GM21381 (cell line): ENCODE results near the gene PRKAR2A.
"Not testable (repeated sequence)": the region's sequence is repeated elsewhere in the genome, so short reads cannot be mapped to it uniquely, and the experiment has no call there.

ENCODE experiments used
- ATAC-seq: cut with Tn5 transposase; IDR thresholded peaks from one replicate; pipeline ENCODE4 v1.9.1; 2021; ENCODE audit warnings: mild to moderate bottlenecking, moderate library complexity; ENCODE audit not compliant: unreplicated experiment

Gene PRKAR2A

GRCh38 chr3:48783304-48783703 is 64.4 kb downstream of the PRKAR2A start:
- ATAC-seq, result no peak

- no peak for ATAC-seq
These were observed 65.6 kb downstream of the PRKAR2A start for GRCh38 chr3:48782046-48782445.

- ATAC-seq, result not testable (repeated sequence)
These were observed 69.1 kb downstream of the PRKAR2A start for GRCh38 chr3:48778565-48778964.

- ATAC-seq, result no peak
These were observed 70.8 kb downstream of the PRKAR2A start for GRCh38 chr3:48776854-48777253.

GRCh38 chr3:48770192-48770502 is 77.5 kb downstream of the PRKAR2A start:
- no peak for ATAC-seq

- ATAC-seq, result no peak
These were observed 82.3 kb downstream of the PRKAR2A start for GRCh38 chr3:48765376-48765775.

- no peak for ATAC-seq
These were observed 84.9 kb downstream of the PRKAR2A start for GRCh38 chr3:48762816-48763215.

- not testable (repeated sequence) for ATAC-seq
These were observed 87.6 kb downstream of the PRKAR2A start for GRCh38 chr3:48759991-48760540.

- ATAC-seq, result not testable (repeated sequence)
These were observed 88.1 kb downstream of the PRKAR2A start for GRCh38 chr3:48759531-48759930.

GRCh38 chr3:48759071-48759470 is 88.6 kb downstream of the PRKAR2A start:
- ATAC-seq, result no peak

GRCh38 chr3:48756640-48757039 is 91.0 kb downstream of the PRKAR2A start:
- no peak for ATAC-seq

GRCh38 chr3:48750856-48751255 is 96.8 kb downstream of the PRKAR2A start:
- ATAC-seq, result no peak

- no peak for ATAC-seq
These were observed 98.9 kb downstream of the PRKAR2A start for GRCh38 chr3:48748754-48749153.

GRCh38 chr3:48747706-48748105 is 100.0 kb downstream of the PRKAR2A start:
- ATAC-seq, result no peak

- ATAC-seq, result no peak
These were observed 100.6 kb downstream of the PRKAR2A start for GRCh38 chr3:48747015-48747615.

GRCh38 chr3:48743773-48744172 is 103.9 kb downstream of the PRKAR2A start:
- no peak for ATAC-seq

- ATAC-seq, result not testable (repeated sequence)
These were observed 106.4 kb downstream of the PRKAR2A start for GRCh38 chr3:48741226-48741625.

GRCh38 chr3:48739955-48740823 is 107.5 kb downstream of the PRKAR2A start:
- ATAC-seq, result peak; percentile 73

- ATAC-seq, result no peak
These were observed 108.1 kb downstream of the PRKAR2A start for GRCh38 chr3:48739617-48739954.

GRCh38 chr3:48738926-48739616 is 108.6 kb downstream of the PRKAR2A start:
- no peak for ATAC-seq

GRCh38 chr3:48738144-48738536 is 109.5 kb downstream of the PRKAR2A start:
- ATAC-seq, result no peak
